Endothelial cell of umbilical vein (primary cell): ENCODE measurements around the gene CREB3L2. TPM values are rescaled to one million over a fixed set of nuclear protein-coding genes. Genes with fewer than 3 reads are reported as not detected.
"Not testable (repeated sequence)": the region's sequence is repeated elsewhere in the genome, so short reads cannot be mapped to it uniquely, and the experiment has no call there.

Experiments
- BruUV-seq: library from RNA; stranded (reverse); fragments of 400-500 nt; replicated peaks from 2 replicates; lab custom pipeline; 2021; lab: Mats Ljungman, UMichigan
- CTCF ChIA-PET: fragments of 300-600, 350-600 bp; sonication (Branson Sonifier 250); formaldehyde crosslinking; loops from one replicate; lab custom pipeline; 2021; ENCODE audit warnings: antibody characterized with exemption, inconsistent platforms; lab: Charles Lee
- POLR2A ChIA-PET: fragments of 300-600, 350-600 bp; sonication (Branson Sonifier 250); formaldehyde crosslinking; loops from one replicate; lab custom pipeline; 2021; ENCODE audit warnings: antibody characterized with exemption, inconsistent platforms; lab: Charles Lee
- DNase-seq: peaks from one replicate; pipeline ENCODE4 v3.0.0-alpha.2; 2011; ENCODE audit warnings: low read depth, low spot score
- FAIRE-seq: peaks from 2 replicates; lab custom pipeline; 2011; peaks lifted over from hg19 to GRCh38; lab: Jason Lieb, UNC
- H2AFZ ChIP-seq: 2 replicates; pipeline ENCODE4 v1.6.0; 2012; ENCODE audit warnings: low read depth, low read length, control low read depth, inconsistent platforms
- H3K27ac ChIP-seq: 2 replicates; pipeline ENCODE4 v1.5.1; 2011; ENCODE audit warnings: low read depth, mild to moderate bottlenecking, control low read depth, low read length, moderate library complexity; ENCODE audit not compliant: insufficient read depth
- H3K27me3 ChIP-seq, 2 experiments: 2 replicates each; pipeline versions ENCODE4 v1.6.0 to v1.6.1; 2011; ENCODE audit warnings: low read length in 2 of 2, mixed read lengths in 1 of 2; ENCODE audit not compliant: control insufficient read depth in 2 of 2, insufficient read depth in 2 of 2
- H3K36me3 ChIP-seq, 2 experiments: 2 replicates in 1 of 2; 3 replicates in 1 of 2; pipeline ENCODE4 v1.5.1; 2011; ENCODE audit warnings: low read length in 2 of 2, mild to moderate bottlenecking in 1 of 2, moderate library complexity in 1 of 2; ENCODE audit not compliant: control insufficient read depth in 2 of 2, insufficient read depth in 2 of 2; ENCODE audit errors: extremely low read depth in 1 of 2
- H3K4me1 ChIP-seq: 3 replicates; pipeline ENCODE4 v1.5.1; 2011; ENCODE audit warnings: mild to moderate bottlenecking, low read length; ENCODE audit not compliant: control insufficient read depth, insufficient read depth; ENCODE audit errors: extremely low read depth
- H3K4me2 ChIP-seq: 2 replicates; pipeline ENCODE4 v1.6.1; 2011; ENCODE audit warnings: low read length, control low read depth, mixed read lengths; ENCODE audit not compliant: insufficient read depth
- H3K4me3 ChIP-seq, 3 experiments: fragments of 200-600 bp in 1 of 3; sonication (generic), shearing (Covaris generic) in 1 of 3; replicated peaks in 1 of 3; 2 replicates each; pipeline ENCODE4 v1.5.1; 2011 to 2016; ENCODE audit warnings: control low read depth in 3 of 3, low read length in 3 of 3, mild to moderate bottlenecking in 2 of 3, inconsistent platforms in 1 of 3, low read depth in 1 of 3, moderate library complexity in 1 of 3; ENCODE audit not compliant: insufficient read depth in 1 of 3
- H3K79me2 ChIP-seq: 2 replicates; pipeline ENCODE4 v1.6.0; 2012; ENCODE audit warnings: low read length, inconsistent platforms; ENCODE audit not compliant: control insufficient read depth, insufficient read depth
- H3K9ac ChIP-seq: replicated peaks from 2 replicates; pipeline ENCODE3; 2011; ENCODE audit warnings: low read length, control low read depth; ENCODE audit not compliant: insufficient read depth; ENCODE audit errors: extremely low read depth
- H3K9me1 ChIP-seq: replicated peaks from 3 replicates; pipeline ENCODE4 v1.6.0; 2011; ENCODE audit warnings: mild to moderate bottlenecking, low read length; ENCODE audit not compliant: control insufficient read depth, insufficient read depth; ENCODE audit errors: extremely low read depth
- H3K9me3 ChIP-seq: replicated peaks from 2 replicates; pipeline ENCODE4 v1.5.1; 2012; ENCODE audit warnings: low read length, inconsistent platforms; ENCODE audit not compliant: control insufficient read depth, insufficient read depth
- H4K20me1 ChIP-seq: replicated peaks from 2 replicates; pipeline ENCODE3; 2011; ENCODE audit warnings: mild to moderate bottlenecking, low read length; ENCODE audit not compliant: control insufficient read depth, insufficient read depth; ENCODE audit errors: extremely low read depth
- CTCF ChIP-seq, 2 donors: IDR thresholded peaks; 1 replicate in 1 of 2; 2 replicates in 1 of 2; pipeline ENCODE4 v1.5.1; 2011; ENCODE audit warnings: low read length in 2 of 2, mild to moderate bottlenecking in 2 of 2, moderate library complexity in 2 of 2, control low read depth in 1 of 2, inconsistent platforms in 1 of 2, low read depth in 1 of 2; ENCODE audit not compliant: insufficient read depth in 1 of 2; ENCODE audit errors: extremely low read depth in 1 of 2
- EZH2 ChIP-seq: IDR thresholded peaks from 2 replicates; pipeline ENCODE4 v1.6.1; 2012; ENCODE audit warnings: borderline replicate concordance, low read depth, mild to moderate bottlenecking, moderate library complexity, low read length, inconsistent platforms; ENCODE audit not compliant: severe bottlenecking
- FOS ChIP-seq: IDR thresholded peaks from 2 replicates; pipeline ENCODE4 v1.6.1; 2011; ENCODE audit warnings: mild to moderate bottlenecking, low read length, moderate library complexity, borderline replicate concordance; ENCODE audit not compliant: insufficient read depth
- GATA2 ChIP-seq: IDR thresholded peaks from 2 replicates; pipeline ENCODE4 v1.7.0; 2011; ENCODE audit warnings: low read depth, mild to moderate bottlenecking, moderate library complexity, mixed read lengths, low read length; ENCODE audit not compliant: insufficient read length, insufficient read depth
- JUN ChIP-seq: IDR thresholded peaks from 2 replicates; pipeline ENCODE4 v1.6.1; 2011; ENCODE audit warnings: borderline replicate concordance, low read depth; ENCODE audit not compliant: insufficient read length, insufficient read depth
- MAX ChIP-seq: IDR thresholded peaks from 2 replicates; pipeline ENCODE4 v1.6.1; 2011; ENCODE audit not compliant: insufficient read depth, insufficient read length
- MYC ChIP-seq: IDR thresholded peaks from one replicate; pipeline ENCODE4 v1.6.1; 2011; ENCODE audit warnings: mild to moderate bottlenecking, low read depth, low read length
- POLR2A ChIP-seq: IDR thresholded peaks from 2 replicates; pipeline ENCODE4 v1.6.1; 2012; ENCODE audit warnings: low read depth, mild to moderate bottlenecking, control low read depth, low read length
- dilution Hi-C: fragments of 300-500 bp; cut with MboI; formaldehyde crosslinking; loops from one replicate; pipeline ENCODE4 v1.15.0; 2019; ENCODE audit warnings: low sequenced_read_pairs; ENCODE audit not compliant: extremely low pct_ligation_motif_present
- intact Hi-C: fragments of 100-400 bp; cut with micrococcal nuclease; formaldehyde crosslinking; loops from one replicate; pipeline ENCODE4 v1.10.0; 2022
- polyA plus RNA-seq, 4 experiments: library from polyadenylated mRNA; depleted of rRNA in 3 of 4; stranded (reverse) in 3 of 4; unstranded in 1 of 4; fragments of >200 nt; gene quantifications; 2 replicates each; pipeline versions ENCODE4 v1.2.1 to v1.2.3, GENCODE V29; 2011 to 2012; ENCODE audit warnings: missing spikeins in 1 of 4
- total RNA-seq: library from RNA; stranded (reverse); gene quantifications from 2 replicates; pipeline ENCODE4 v1.2.3, GENCODE V29; 2021

The CREB3L2 gene
- total and polyA plus RNA-seq, 2 donors (not counting 3 experiments of a cell fraction or from before 2014, with no cell fraction given) = 32.1 to 93.4 TPM

DNA sequence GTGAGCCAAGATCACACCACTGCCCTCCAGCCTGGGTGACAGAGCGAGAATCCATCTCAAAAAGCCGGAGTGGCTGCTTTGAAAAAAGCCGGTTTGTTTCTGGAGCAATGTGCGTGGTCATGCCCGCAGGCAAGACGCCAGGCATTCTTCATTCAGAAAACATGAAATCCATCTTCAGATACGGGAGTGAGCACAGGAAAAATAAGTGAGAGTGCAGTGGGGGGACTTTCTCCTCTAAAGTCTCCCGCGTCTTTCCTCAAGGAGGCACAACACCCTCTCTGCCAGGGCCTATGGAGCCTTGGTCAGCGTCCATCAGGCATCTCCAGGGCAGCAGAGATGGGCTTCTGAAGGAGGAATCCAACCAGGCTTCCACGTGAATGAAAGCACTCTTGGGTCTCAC, 92.8 kb downstream of the CREB3L2 start:
- no TSS peak for BruUV-seq
- TF ChIP-seq JUN (no peak), FOS (no peak), MAX (no peak), POLR2A (no peak), MYC (no peak)
- Histone ChIP-seq H3K4me3 (no peak overlapping the region), H3K4me1 (no peaks in the 10 kb centered on the region), H3K9me3 (no peaks in the 10 kb centered on the region), H3K9me1 (no peaks in the 10 kb centered on the region), H3K27me3 (no peaks in the 10 kb centered on the region), H2AFZ (no peak overlapping the region), H3K9ac (no peak overlapping the region), H4K20me1 (no peaks in the 10 kb centered on the region), H3K27ac (no peak overlapping the region), H3K36me3 (peaks cover 14 to 20% of the 10 kb centered on the region in 2 experiments), H3K4me2 (no peak overlapping the region), H3K79me2 (no peaks in the 10 kb centered on the region)
- POLR2A ChIA-PET = no interaction called here
- no peak for DNase-seq
- CTCF ChIA-PET = no interaction called here
- FAIRE-seq = no peak
- dilution Hi-C loops = no loop called here
- intact Hi-C loops = no loop called here

DNA sequence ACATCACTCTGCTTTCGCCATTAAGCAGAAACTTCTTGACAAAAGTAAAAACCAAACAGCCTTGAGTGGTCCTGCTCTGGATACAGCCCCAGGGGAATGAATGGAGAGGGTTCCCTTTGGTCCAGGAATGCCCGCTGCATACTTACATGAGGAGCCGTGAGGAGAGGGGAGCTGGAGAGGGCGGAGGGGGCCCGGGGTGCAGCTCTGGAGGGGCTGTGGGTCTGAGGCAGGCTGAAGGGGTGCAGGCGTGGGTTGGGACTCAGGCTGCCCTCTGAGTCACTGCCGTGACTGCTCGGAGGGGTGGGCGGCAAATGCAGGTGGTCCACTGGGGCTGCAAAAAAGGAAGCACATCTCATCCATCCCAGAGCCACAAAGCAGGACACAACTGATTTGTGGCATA, 93.8 kb downstream of the CREB3L2 start:
- H4K20me1 ChIP-seq = no peaks in the 10 kb centered on the region
- H3K4me1 ChIP-seq = no peaks in the 10 kb centered on the region
- no peak for FAIRE-seq
- H3K4me3 ChIP-seq = no peak overlapping the region
- H3K4me2 ChIP-seq = no peak overlapping the region
- intact Hi-C loops = no loop called here
- dilution Hi-C loops = no loop called here
- no peak overlapping the region for H3K9ac ChIP-seq
- BruUV-seq = no TSS peak
- H3K9me3 ChIP-seq = no peaks in the 10 kb centered on the region
- H3K36me3 ChIP-seq = peaks cover 14 to 22% of the 10 kb centered on the region in 2 experiments
- H3K27me3 ChIP-seq = no peaks in the 10 kb centered on the region
- H3K9me1 ChIP-seq = no peaks in the 10 kb centered on the region
- no peak for TF ChIP-seq CTCF (IDR thresholded peaks at IDR 0.05; ENCODE audit: extremely low read depth in 1 of 2, insufficient read depth in 1 of 2, low read depth in 1 of 2, low read length in 2 of 2)
- TF ChIP-seq FOS = no peak
- no peak for TF ChIP-seq MAX
- TF ChIP-seq MYC = no peak
- no peak for TF ChIP-seq EZH2
- no peak for TF ChIP-seq GATA2
- TF ChIP-seq JUN = no peak
- H3K27ac ChIP-seq = no peak overlapping the region
- no peaks in the 10 kb centered on the region for H3K79me2 ChIP-seq
- ChIA-PET POLR2A (no interaction called here), CTCF (interaction anchor here (1.0 to 1.5 kb wide), 2 partner anchors 9 to 100 kb away, joined by 3 to 6 read pairs; no protein-coding TSS in a partner anchor)
- H2AFZ ChIP-seq = no peak overlapping the region
- DNase-seq = no peak

- H3K4me1 ChIP-seq, H2AFZ ChIP-seq, H3K9me3 ChIP-seq, DNase-seq, BruUV-seq, H3K9ac ChIP-seq, H3K27ac ChIP-seq, H4K20me1 ChIP-seq, H3K9me1 ChIP-seq, H3K79me2 ChIP-seq, FAIRE-seq, POLR2A ChIA-PET, H3K4me3 ChIP-seq, dilution Hi-C loops, H3K27me3 ChIP-seq, intact Hi-C loops, H3K4me2 ChIP-seq: not testable (repeated sequence)
- H3K36me3 ChIP-seq = peaks cover 12 to 21% of the 10 kb centered on the region in 2 experiments
- CTCF ChIA-PET = interaction anchor here (8.4 kb wide), 1 partner anchor 97 kb away, joined by 360 read pairs; the partner anchor contains the start of gene CREB3L2
These were observed 95.2 kb downstream of the CREB3L2 start for GRCh38 chr7:137906636-137907035.
